Dendritic cell treated with granulocyte-macrophage colony-stimulating factor and Interleukin-4, amounts not matched to agents 40 ng/mL and 50 ng/mL, for 4 days (primary cell): ENCODE data around the gene B3GLCT.
"Not testable (repeated sequence)": the region's sequence is repeated elsewhere in the genome, so short reads cannot be mapped to it uniquely, and the experiment has no call there.

ENCODE experiments used
- H3K27ac Mint-ChIP-seq: one replicate; pipeline ENCODE4 v1.8.0; 2022; ENCODE audit warnings: mild to moderate bottlenecking, mixed read lengths
- H3K27me3 Mint-ChIP-seq: one replicate; pipeline ENCODE4 v1.8.0; 2022; ENCODE audit warnings: mild to moderate bottlenecking, mixed read lengths
- H3K36me3 Mint-ChIP-seq: one replicate; pipeline ENCODE4 v1.8.0; 2022; ENCODE audit warnings: low read depth, mixed read lengths
- H3K4me1 Mint-ChIP-seq: one replicate; pipeline ENCODE4 v1.8.0; 2022; ENCODE audit warnings: low read depth, mixed read lengths
- H3K4me3 Mint-ChIP-seq: one replicate; pipeline ENCODE4 v1.8.0; 2022; ENCODE audit warnings: mild to moderate bottlenecking, moderate library complexity, mixed read lengths
- H3K9me3 Mint-ChIP-seq: one replicate; pipeline ENCODE4 v1.8.0; 2022; ENCODE audit warnings: mixed read lengths
- intact Hi-C: fragments of 100-400 bp; cut with micrococcal nuclease; formaldehyde crosslinking; loops from one replicate; pipeline ENCODE4 v1.15.0; 2022

B3GLCT gene

DNA sequence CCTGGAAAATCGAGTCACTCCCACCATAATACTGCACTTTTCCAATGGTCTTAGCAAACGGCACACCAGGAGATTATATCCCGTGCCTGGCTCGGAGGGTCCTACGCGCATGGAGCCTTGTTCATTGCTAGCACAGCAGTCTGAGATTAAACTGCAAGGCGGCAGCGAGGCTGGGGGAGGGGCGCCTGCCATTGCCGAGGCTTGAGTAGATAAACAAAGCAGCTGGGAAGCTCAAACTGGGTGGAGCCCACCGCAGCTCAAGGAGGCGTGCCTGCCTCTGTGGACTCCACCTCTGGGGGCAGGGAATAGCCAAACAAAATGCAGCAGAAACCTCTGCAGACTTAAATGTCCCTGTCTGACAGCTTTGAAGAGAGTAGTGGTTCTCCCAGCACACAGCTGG, 141.1 kb downstream of the B3GLCT start:
- H3K36me3 Mint-ChIP-seq, H3K27ac Mint-ChIP-seq, H3K27me3 Mint-ChIP-seq, H3K4me1 Mint-ChIP-seq, H3K4me3 Mint-ChIP-seq, intact Hi-C loops: not testable (repeated sequence)
- peaks cover 57% of the 10 kb centered on the region for H3K9me3 Mint-ChIP-seq

GRCh38 chr13:31346891-31347290, 147.1 kb downstream of the B3GLCT start:
- Mint-ChIP-seq H3K4me1 (no peaks in the 10 kb centered on the region), H3K27ac (no peak overlapping the region), H3K27me3 (peaks cover 8% of the 10 kb centered on the region), H3K36me3 (no peaks in the 10 kb centered on the region), H3K9me3 (peaks cover 3% of the 10 kb centered on the region), H3K4me3 (no peak overlapping the region)
- intact Hi-C loops, result no loop called here

DNA sequence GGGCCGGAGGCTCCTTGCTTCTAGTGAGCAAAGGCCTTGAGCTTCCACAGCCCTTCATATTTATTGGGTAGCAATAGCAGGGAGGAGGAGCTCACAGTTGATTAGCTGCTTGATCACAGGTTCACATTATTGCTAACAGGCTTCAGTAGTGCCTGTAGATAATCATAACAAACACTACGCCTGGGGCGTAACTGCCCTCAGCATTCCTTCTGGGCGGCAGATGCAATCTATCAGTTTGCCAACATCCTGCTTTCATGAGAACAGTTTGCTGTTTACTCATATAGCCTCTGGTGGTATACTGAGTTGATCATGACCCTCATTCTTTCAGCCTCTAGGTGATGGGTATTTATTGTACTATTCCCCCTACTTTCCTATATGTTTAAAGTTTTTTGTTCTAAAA, 149.4 kb downstream of the B3GLCT start:
- H3K27ac Mint-ChIP-seq, result no peak overlapping the region
- no peak overlapping the region for H3K4me3 Mint-ChIP-seq
- peaks cover 1% of the 10 kb centered on the region for H3K9me3 Mint-ChIP-seq
- no peaks in the 10 kb centered on the region for H3K36me3 Mint-ChIP-seq
- no peaks in the 10 kb centered on the region for H3K4me1 Mint-ChIP-seq
- peaks cover 23% of the 10 kb centered on the region for H3K27me3 Mint-ChIP-seq
- intact Hi-C loops, result no loop called here

GRCh38 chr13:31350560-31350959, 150.8 kb downstream of the B3GLCT start:
- no peaks in the 10 kb centered on the region for H3K4me1 Mint-ChIP-seq
- peaks cover 15% of the 10 kb centered on the region for H3K9me3 Mint-ChIP-seq
- intact Hi-C loops, result no loop called here
- no peaks in the 10 kb centered on the region for H3K36me3 Mint-ChIP-seq
- H3K4me3 Mint-ChIP-seq, result no peak overlapping the region
- H3K27me3 Mint-ChIP-seq, result peaks cover 23% of the 10 kb centered on the region
- H3K27ac Mint-ChIP-seq, result no peak overlapping the region

- H3K27ac Mint-ChIP-seq, result no peak overlapping the region
- H3K4me1 Mint-ChIP-seq, result no peaks in the 10 kb centered on the region
Measured at GRCh38 chr13:31351376-31351775, 151.6 kb downstream of the B3GLCT start.

DNA sequence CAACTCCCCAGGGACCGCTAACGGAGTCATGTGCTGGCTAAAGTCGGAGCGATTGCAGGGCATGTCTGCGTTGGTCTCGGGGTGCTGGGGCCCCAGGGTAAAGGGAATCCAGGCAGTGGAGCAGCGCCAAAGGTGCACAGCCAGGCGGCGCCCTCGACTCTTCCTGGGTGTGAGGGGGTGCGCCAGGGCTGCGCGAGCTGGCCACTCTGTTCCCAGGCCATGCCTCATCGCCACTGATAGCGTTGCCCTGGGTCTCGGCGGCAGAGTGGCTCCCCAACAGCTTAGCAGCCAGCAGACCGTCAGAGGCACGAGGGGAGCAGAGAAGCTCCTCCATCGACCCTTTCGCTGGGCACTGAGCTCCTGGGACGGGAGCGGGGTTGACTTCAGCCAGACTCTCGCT, 152.7 kb downstream of the B3GLCT start:
- H3K4me1 Mint-ChIP-seq, result no peaks in the 10 kb centered on the region
- peaks cover 23% of the 10 kb centered on the region for H3K27me3 Mint-ChIP-seq
- no peak overlapping the region for H3K4me3 Mint-ChIP-seq
- intact Hi-C loops, result no loop called here
- H3K27ac Mint-ChIP-seq, result no peak overlapping the region
- no peaks in the 10 kb centered on the region for H3K36me3 Mint-ChIP-seq
- H3K9me3 Mint-ChIP-seq, result peaks cover 29% of the 10 kb centered on the region

More at GRCh38 chr13:31351376-31351775, 151.6 kb downstream of the B3GLCT start:
- Mint-ChIP-seq H3K27me3 (peaks cover 23% of the 10 kb centered on the region), H3K36me3 (no peaks in the 10 kb centered on the region), H3K9me3 (peaks cover 23% of the 10 kb centered on the region), H3K4me3 (no peak overlapping the region)
- intact Hi-C loops, result no loop called here

- no peak overlapping the region for H3K4me3 Mint-ChIP-seq
- H3K36me3 Mint-ChIP-seq, result no peaks in the 10 kb centered on the region
- peaks cover 29% of the 10 kb centered on the region for H3K9me3 Mint-ChIP-seq
- peaks cover 18% of the 10 kb centered on the region for H3K27me3 Mint-ChIP-seq
- intact Hi-C loops, result no loop called here
- no peaks in the 10 kb centered on the region for H3K4me1 Mint-ChIP-seq
- no peak overlapping the region for H3K27ac Mint-ChIP-seq
Measured at GRCh38 chr13:31355001-31355400, 155.2 kb downstream of the B3GLCT start.

DNA sequence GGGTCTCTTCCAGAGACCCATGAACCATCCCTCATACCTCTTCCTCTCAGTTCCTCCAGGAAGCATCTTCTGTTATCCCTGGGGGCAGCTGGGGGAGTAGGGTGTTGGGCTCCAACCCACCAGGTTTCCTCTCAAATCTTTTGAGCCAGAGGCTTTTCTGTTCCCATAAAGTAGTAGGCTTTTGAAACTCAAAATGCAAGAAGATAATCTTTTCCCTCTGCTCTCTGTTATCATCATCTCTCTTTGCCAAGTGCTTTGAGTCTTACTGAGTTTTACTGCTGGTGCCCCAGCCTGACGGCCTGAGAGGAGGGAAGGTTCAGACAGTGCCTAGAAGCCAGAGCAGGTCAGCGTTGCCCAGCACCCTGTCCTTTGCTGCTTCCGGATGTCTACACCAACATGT, 157.2 kb downstream of the B3GLCT start:
- Mint-ChIP-seq H3K27me3 (peaks cover 13% of the 10 kb centered on the region), H3K36me3 (no peaks in the 10 kb centered on the region), H3K9me3 (peaks cover 29% of the 10 kb centered on the region), H3K27ac (no peak overlapping the region), H3K4me1 (no peaks in the 10 kb centered on the region), H3K4me3 (no peak overlapping the region)
- intact Hi-C loops, result no loop called here

- Mint-ChIP-seq H3K4me3 (no peak overlapping the region), H3K27ac (no peak overlapping the region)
- intact Hi-C loops, result no loop called here
Measured at GRCh38 chr13:31357581-31357980, 157.8 kb downstream of the B3GLCT start.

DNA sequence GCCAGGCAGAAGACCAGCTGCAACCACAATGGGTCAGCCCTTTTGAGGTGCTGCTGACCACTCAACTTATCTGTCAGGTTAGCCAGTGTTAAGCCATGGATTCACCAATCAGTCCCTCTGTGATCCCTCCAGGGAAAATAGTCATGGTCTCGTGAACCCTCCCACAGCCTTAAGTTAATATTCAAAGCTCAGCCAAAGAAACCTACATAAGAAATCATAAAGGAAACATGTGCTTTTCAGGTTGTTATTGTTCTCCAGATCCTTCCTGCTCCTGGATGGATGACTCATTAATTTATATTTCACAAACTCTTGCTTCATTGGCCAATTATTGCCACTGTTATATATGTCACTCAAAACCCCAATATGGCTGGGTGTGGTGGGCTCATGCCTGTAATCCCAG, 161.9 kb downstream of the B3GLCT start:
- Mint-ChIP-seq H3K27me3 (no peaks in the 10 kb centered on the region), H3K27ac (no peak overlapping the region), H3K9me3 (peaks cover 17% of the 10 kb centered on the region), H3K36me3 (no peaks in the 10 kb centered on the region), H3K4me3 (no peak overlapping the region), H3K4me1 (no peaks in the 10 kb centered on the region)
- intact Hi-C loops, result no loop called here

More at GRCh38 chr13:31357581-31357980, 157.8 kb downstream of the B3GLCT start:
- H3K4me1 Mint-ChIP-seq, result no peaks in the 10 kb centered on the region
- H3K36me3 Mint-ChIP-seq, result no peaks in the 10 kb centered on the region
- peaks cover 29% of the 10 kb centered on the region for H3K9me3 Mint-ChIP-seq
- peaks cover 7% of the 10 kb centered on the region for H3K27me3 Mint-ChIP-seq

DNA sequence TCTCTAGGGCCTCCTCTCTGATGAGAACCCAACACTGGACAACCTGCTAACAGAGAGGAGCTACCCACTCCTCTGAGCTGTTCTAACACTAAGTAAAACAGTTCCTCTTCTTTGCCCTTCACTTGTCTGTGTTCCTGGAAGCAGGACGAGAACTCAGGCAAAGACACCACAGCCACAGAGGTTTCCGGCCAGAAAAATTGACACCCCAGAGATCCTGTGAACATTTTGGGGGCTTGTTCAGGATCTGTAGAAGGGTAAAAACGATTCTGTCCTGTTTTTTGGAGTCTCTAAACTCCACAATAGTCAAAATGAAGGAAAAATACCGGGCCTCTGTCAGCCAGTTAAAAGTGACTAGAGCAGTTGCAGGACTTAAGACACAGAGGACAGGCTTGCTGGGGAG, 165.9 kb downstream of the B3GLCT start:
- H3K9me3 Mint-ChIP-seq, result peaks cover 22% of the 10 kb centered on the region
- no peaks in the 10 kb centered on the region for H3K27me3 Mint-ChIP-seq
- H3K4me1 Mint-ChIP-seq, result no peaks in the 10 kb centered on the region
- no peak overlapping the region for H3K4me3 Mint-ChIP-seq
- intact Hi-C loops, result no loop called here
- H3K36me3 Mint-ChIP-seq, result no peaks in the 10 kb centered on the region
- no peak overlapping the region for H3K27ac Mint-ChIP-seq

- H3K9me3 Mint-ChIP-seq, result peaks cover 22% of the 10 kb centered on the region
- no peaks in the 10 kb centered on the region for H3K4me1 Mint-ChIP-seq
- H3K36me3 Mint-ChIP-seq, result no peaks in the 10 kb centered on the region
- H3K27ac Mint-ChIP-seq, result no peak overlapping the region
- no peaks in the 10 kb centered on the region for H3K27me3 Mint-ChIP-seq
- intact Hi-C loops, result no loop called here
- no peak overlapping the region for H3K4me3 Mint-ChIP-seq
Measured at GRCh38 chr13:31367410-31367809, 167.6 kb downstream of the B3GLCT start.

DNA sequence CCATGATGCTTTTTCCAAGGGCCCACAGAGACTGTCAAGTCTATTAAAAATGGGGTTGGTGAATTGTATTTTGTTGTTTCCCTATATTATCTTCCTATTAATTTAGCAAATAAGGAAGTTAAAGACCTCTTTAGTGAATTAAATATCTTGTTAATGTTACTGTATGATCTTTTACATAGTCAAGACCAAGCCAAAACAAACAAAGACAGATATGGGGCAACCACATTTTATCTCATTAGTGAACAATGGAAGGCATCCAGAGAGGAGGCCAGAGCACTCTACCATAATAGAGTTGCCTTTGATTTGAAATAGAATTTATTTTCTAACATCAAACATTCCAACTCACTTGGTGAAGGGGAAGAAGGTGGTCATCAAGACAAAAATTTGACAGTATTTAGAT, 169.4 kb downstream of the B3GLCT start:
- peaks cover 22% of the 10 kb centered on the region for H3K9me3 Mint-ChIP-seq

GRCh38 chr13:31372454-31372853, 172.7 kb downstream of the B3GLCT start:
- H3K4me3 Mint-ChIP-seq, result no peak overlapping the region
- H3K27ac Mint-ChIP-seq, result no peak overlapping the region
- no peaks in the 10 kb centered on the region for H3K27me3 Mint-ChIP-seq
- H3K9me3 Mint-ChIP-seq, result no peaks in the 10 kb centered on the region
- intact Hi-C loops, result no loop called here
- no peaks in the 10 kb centered on the region for H3K4me1 Mint-ChIP-seq
- no peaks in the 10 kb centered on the region for H3K36me3 Mint-ChIP-seq

More for the DNA sequence above, 169.4 kb downstream of the B3GLCT start:
- Mint-ChIP-seq H3K4me1 (no peaks in the 10 kb centered on the region), H3K27ac (no peak overlapping the region), H3K4me3 (no peak overlapping the region), H3K36me3 (no peaks in the 10 kb centered on the region), H3K27me3 (no peaks in the 10 kb centered on the region)
- intact Hi-C loops, result no loop called here

DNA sequence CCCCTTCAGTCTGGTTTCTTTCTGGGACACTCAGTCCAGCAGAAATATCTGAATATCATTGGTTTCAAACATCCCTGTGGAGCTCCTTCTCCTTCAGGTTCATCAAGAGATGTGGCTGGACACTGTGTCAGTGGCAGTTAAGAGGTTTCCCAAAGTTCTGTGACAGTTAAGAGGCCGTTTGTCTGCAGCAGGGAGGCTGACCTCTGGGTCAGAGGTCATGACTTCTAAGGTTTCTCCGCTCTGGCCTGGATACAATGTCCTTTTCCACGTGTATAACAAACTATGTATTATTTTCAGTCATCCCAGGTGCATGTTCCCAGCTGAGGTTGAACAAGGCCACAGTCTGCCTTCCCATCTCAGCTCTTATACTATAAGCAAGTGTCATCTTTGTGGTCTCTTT, 174.9 kb downstream of the B3GLCT start:
- intact Hi-C loops, result no loop called here
- H3K4me1 Mint-ChIP-seq, result peaks cover 6% of the 10 kb centered on the region
- H3K4me3 Mint-ChIP-seq, result no peak overlapping the region
- no peaks in the 10 kb centered on the region for H3K36me3 Mint-ChIP-seq
- no peak overlapping the region for H3K27ac Mint-ChIP-seq
- no peaks in the 10 kb centered on the region for H3K9me3 Mint-ChIP-seq
- no peaks in the 10 kb centered on the region for H3K27me3 Mint-ChIP-seq
